Liver (tissue), 9 donors: ENCODE measurements around the gene TIE1. TPM values are rescaled to one million over a fixed set of nuclear protein-coding genes. Genes with fewer than 3 reads are reported as not detected.

Experiments
- DNase-seq: peaks from one replicate; pipeline ENCODE4 v3.0.0-alpha.2; 2017; ENCODE audit warnings: low spot score
- H3K27ac ChIP-seq, 2 donors: one replicate each; pipeline ENCODE4 v1.7.0; 2013; ENCODE audit warnings: inconsistent platforms in 2 of 2, low read length in 2 of 2, control low read depth in 1 of 2, low read depth in 1 of 2, mild to moderate bottlenecking in 1 of 2
- H3K27me3 ChIP-seq, 4 donors: one replicate each; pipeline versions ENCODE4 v1.6.1 to v1.7.0; 2013; ENCODE audit warnings: low read length in 3 of 4, inconsistent platforms in 1 of 4, mild to moderate bottlenecking in 1 of 4, moderate library complexity in 1 of 4; ENCODE audit not compliant: control insufficient read depth in 4 of 4, insufficient read depth in 4 of 4
- H3K36me3 ChIP-seq, 4 donors: one replicate each; pipeline versions ENCODE4 v1.6.1 to v1.7.0; 2013; ENCODE audit warnings: low read length in 3 of 4, mild to moderate bottlenecking in 3 of 4, low read depth in 1 of 4, moderate library complexity in 1 of 4; ENCODE audit not compliant: control insufficient read depth in 4 of 4, insufficient read depth in 3 of 4
- H3K4me1 ChIP-seq, 4 donors: one replicate each; pipeline versions ENCODE4 v1.6.1 to v1.7.0; 2013; ENCODE audit warnings: low read length in 3 of 4, mild to moderate bottlenecking in 3 of 4, moderate library complexity in 1 of 4; ENCODE audit not compliant: control insufficient read depth in 4 of 4, insufficient read depth in 4 of 4
- H3K4me3 ChIP-seq, 3 donors: one replicate each; pipeline versions ENCODE4 v1.6.1 to v1.7.0; 2013; ENCODE audit warnings: low read length in 3 of 3, control low read depth in 1 of 3, low read depth in 1 of 3, mild to moderate bottlenecking in 1 of 3
- H3K9ac ChIP-seq, 2 donors: one replicate each; pipeline ENCODE4 v1.7.0; 2013; ENCODE audit warnings: low read length in 2 of 2, mild to moderate bottlenecking in 2 of 2, moderate library complexity in 2 of 2, control low read depth in 1 of 2, low read depth in 1 of 2
- H3K9me3 ChIP-seq, 4 donors: one replicate each; pipeline versions ENCODE4 v1.6.1 to v1.7.0; 2013; ENCODE audit warnings: low read length in 3 of 4; ENCODE audit not compliant: control insufficient read depth in 4 of 4
- EGR1 ChIP-seq, 2 donors: IDR thresholded peaks; 2 replicates each; pipeline ENCODE4 v1.6.1; 2016 to 2018; ENCODE audit warnings: antibody characterized with exemption in 2 of 2, low read depth in 2 of 2
- FOXA1 ChIP-seq: IDR thresholded peaks from 2 replicates; pipeline ENCODE4 v1.6.1; 2016; ENCODE audit warnings: antibody characterized with exemption
- FOXA2 ChIP-seq: IDR thresholded peaks from 2 replicates; pipeline ENCODE4 v1.6.1; 2016; ENCODE audit warnings: antibody characterized with exemption
- GABPA ChIP-seq, 2 donors: IDR thresholded peaks in 1 of 2; conservative IDR thresholded peaks in 1 of 2; 2 replicates each; pipeline ENCODE4 v1.6.1; 2016; ENCODE audit warnings: antibody characterized with exemption in 2 of 2, mild to moderate bottlenecking in 1 of 2, moderate library complexity in 1 of 2
- HNF4A ChIP-seq, 2 donors: conservative IDR thresholded peaks; 2 replicates each; pipeline ENCODE4 v1.6.1; 2016; ENCODE audit warnings: antibody characterized with exemption in 2 of 2, mild to moderate bottlenecking in 2 of 2
- HNF4G ChIP-seq: IDR thresholded peaks from 2 replicates; pipeline ENCODE4 v1.6.1; 2016; ENCODE audit warnings: antibody characterized with exemption
- JUND ChIP-seq, 2 donors: IDR thresholded peaks; 2 replicates each; pipeline ENCODE4 v1.6.1; 2016; ENCODE audit warnings: antibody characterized with exemption in 2 of 2
- NR2F2 ChIP-seq: IDR thresholded peaks from 2 replicates; pipeline ENCODE4 v1.6.1; 2016; ENCODE audit warnings: antibody characterized with exemption
- RAD21 ChIP-seq, 2 donors: IDR thresholded peaks; 2 replicates each; pipeline ENCODE4 v1.6.1; 2016; ENCODE audit warnings: antibody characterized with exemption in 2 of 2, mild to moderate bottlenecking in 2 of 2
- RXRA ChIP-seq, 2 donors: IDR thresholded peaks; 2 replicates each; pipeline ENCODE4 v1.6.1; 2017 to 2018; ENCODE audit warnings: antibody characterized with exemption in 2 of 2, mild to moderate bottlenecking in 1 of 2
- SP1 ChIP-seq: IDR thresholded peaks from 2 replicates; pipeline ENCODE4 v1.6.1; 2018; ENCODE audit warnings: antibody characterized with exemption, mild to moderate bottlenecking
- TAF1 ChIP-seq: conservative IDR thresholded peaks from 2 replicates; pipeline ENCODE4 v1.6.1; 2016; ENCODE audit warnings: antibody characterized with exemption, mild to moderate bottlenecking
- YY1 ChIP-seq: IDR thresholded peaks from 2 replicates; pipeline ENCODE4 v1.6.1; 2016; ENCODE audit warnings: antibody characterized with exemption, mild to moderate bottlenecking
- WGBS: extraction: QIAGEN DNeasy Blood & Tissue Kit; methylation state at CpG from one replicate; pipeline ENCODE4 v1.1.7; 2013; 5-methylcytosine and 5-hydroxymethylcytosine counted together
- polyA plus RNA-seq, 2 donors: library from polyadenylated mRNA; stranded (reverse) in 1 of 2; unstranded in 1 of 2; fragments of 200-250 nt in 1 of 2; fragments of >200 nt in 1 of 2; fragmentation: Nextera tagmentation in 1 of 2; extraction: Ambion mirVana in 1 of 2; gene quantifications; one replicate each; pipeline versions ENCODE4 v1.2.1 to v1.2.3, GENCODE V29; 2013 to 2015
- total RNA-seq, 2 donors: library from RNA; depleted of rRNA; stranded (reverse); fragments of >200 nt; gene quantifications; one replicate each; pipeline ENCODE4 v1.2.3, GENCODE V29; 2014
- TF ChIP-seq, protein P1 (sequence below): fragments of 150-350 bp; IDR thresholded peaks from 2 replicates; pipeline ENCODE4 v1.5.1; 2017; ENCODE audit warnings: improper control_type of control experiment, low read depth, low read length; ENCODE audit not compliant: missing input control
- TF ChIP-seq, protein P2 (sequence below): IDR thresholded peaks from 2 replicates; pipeline ENCODE4 v1.6.1; 2016; ENCODE audit warnings: antibody characterized with exemption
- TF ChIP-seq, protein P3 (sequence below): IDR thresholded peaks from 2 replicates; pipeline ENCODE4 v1.6.1; 2016; ENCODE audit warnings: antibody characterized with exemption
- TF ChIP-seq, protein P4 (sequence below): IDR thresholded peaks from 2 replicates; pipeline ENCODE4 v1.6.1; 2016; ENCODE audit warnings: antibody characterized with exemption
- TF ChIP-seq, protein P5 (sequence below): IDR thresholded peaks from 2 replicates; pipeline ENCODE4 v1.6.1; 2016; ENCODE audit warnings: antibody characterized with exemption, mild to moderate bottlenecking
- donor health status: healthy.
- donor health status: healthy.
- donor health status: healthy.
- donor health status: healthy.
- donor health status: healthy.

The TIE1 gene
- total and polyA plus RNA-seq, 4 donors = 3.6 to 17.6 (median 8.9) TPM

DNA sequence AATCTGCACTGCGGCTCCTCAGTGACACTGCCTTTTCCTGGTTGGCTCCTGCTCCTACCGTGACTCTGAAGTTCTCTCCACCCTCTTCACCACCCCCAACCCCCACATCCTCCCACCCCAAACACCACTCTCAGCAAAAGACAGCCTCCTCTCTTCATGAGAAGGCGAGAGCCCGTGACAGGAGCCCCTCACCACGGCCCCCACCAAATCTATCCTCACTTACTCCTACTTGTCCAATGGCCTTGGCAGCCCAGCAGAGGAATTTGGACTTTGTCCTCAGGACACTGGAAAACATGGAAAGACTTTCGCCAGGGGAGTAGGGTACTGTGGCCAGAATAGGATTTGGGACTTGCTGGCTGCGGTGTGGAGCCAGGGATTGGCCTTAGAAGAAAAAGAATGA lies 24.1 kb upstream of the TIE1 start:
- no peaks in the 10 kb centered on the region for H3K27me3 ChIP-seq
- 35% methylated on average over 7 of the region's 7 CpGs for WGBS
- H3K4me3 ChIP-seq = peak overlapping the region in 2 of 3 donors; percentile 3 to 10
- H3K9ac ChIP-seq = peak overlapping the region in 1 of 2 donors; percentile 42
- no peak for DNase-seq
- H3K4me1 ChIP-seq = peaks cover 11 to 49% (median 32%) of the 10 kb centered on the region in 4 donors
- TF ChIP-seq NR2F2 (peak; percentile 26), FOXA1 (no peak), GABPA (IDR thresholded peaks at IDR 0.05 in 1 of 2, conservative IDR thresholded peaks at IDR 0.05 in 1 of 2) (no peak), EGR1 (IDR thresholded peaks at IDR 0.05; ENCODE audit: low read depth in 2 of 2) (no peak), SP1 (peak; percentile 78), HNF4A (conservative IDR thresholded peaks at IDR 0.05) (peak; percentile 96 to 97), HNF4G (peak; percentile 96), RXRA (IDR thresholded peaks at IDR 0.05) (peak; percentile 73 to 84), TAF1 (no peak), RAD21 (IDR thresholded peaks at IDR 0.05) (peak; percentile 15 to 54), FOXA2 (no peak), YY1 (peak; percentile 63), JUND (IDR thresholded peaks at IDR 0.05) (peak in 1 of 2 donors; percentile 35)
- TF ChIP-seq, protein P1, sequence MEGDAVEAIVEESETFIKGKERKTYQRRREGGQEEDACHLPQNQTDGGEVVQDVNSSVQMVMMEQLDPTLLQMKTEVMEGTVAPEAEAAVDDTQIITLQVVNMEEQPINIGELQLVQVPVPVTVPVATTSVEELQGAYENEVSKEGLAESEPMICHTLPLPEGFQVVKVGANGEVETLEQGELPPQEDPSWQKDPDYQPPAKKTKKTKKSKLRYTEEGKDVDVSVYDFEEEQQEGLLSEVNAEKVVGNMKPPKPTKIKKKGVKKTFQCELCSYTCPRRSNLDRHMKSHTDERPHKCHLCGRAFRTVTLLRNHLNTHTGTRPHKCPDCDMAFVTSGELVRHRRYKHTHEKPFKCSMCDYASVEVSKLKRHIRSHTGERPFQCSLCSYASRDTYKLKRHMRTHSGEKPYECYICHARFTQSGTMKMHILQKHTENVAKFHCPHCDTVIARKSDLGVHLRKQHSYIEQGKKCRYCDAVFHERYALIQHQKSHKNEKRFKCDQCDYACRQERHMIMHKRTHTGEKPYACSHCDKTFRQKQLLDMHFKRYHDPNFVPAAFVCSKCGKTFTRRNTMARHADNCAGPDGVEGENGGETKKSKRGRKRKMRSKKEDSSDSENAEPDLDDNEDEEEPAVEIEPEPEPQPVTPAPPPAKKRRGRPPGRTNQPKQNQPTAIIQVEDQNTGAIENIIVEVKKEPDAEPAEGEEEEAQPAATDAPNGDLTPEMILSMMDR = no peak
- TF ChIP-seq, protein P2, sequence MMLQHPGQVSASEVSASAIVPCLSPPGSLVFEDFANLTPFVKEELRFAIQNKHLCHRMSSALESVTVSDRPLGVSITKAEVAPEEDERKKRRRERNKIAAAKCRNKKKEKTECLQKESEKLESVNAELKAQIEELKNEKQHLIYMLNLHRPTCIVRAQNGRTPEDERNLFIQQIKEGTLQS = no peak
- TF ChIP-seq, protein P3, sequence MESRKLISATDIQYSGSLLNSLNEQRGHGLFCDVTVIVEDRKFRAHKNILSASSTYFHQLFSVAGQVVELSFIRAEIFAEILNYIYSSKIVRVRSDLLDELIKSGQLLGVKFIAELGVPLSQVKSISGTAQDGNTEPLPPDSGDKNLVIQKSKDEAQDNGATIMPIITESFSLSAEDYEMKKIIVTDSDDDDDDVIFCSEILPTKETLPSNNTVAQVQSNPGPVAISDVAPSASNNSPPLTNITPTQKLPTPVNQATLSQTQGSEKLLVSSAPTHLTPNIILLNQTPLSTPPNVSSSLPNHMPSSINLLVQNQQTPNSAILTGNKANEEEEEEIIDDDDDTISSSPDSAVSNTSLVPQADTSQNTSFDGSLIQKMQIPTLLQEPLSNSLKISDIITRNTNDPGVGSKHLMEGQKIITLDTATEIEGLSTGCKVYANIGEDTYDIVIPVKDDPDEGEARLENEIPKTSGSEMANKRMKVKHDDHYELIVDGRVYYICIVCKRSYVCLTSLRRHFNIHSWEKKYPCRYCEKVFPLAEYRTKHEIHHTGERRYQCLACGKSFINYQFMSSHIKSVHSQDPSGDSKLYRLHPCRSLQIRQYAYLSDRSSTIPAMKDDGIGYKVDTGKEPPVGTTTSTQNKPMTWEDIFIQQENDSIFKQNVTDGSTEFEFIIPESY = no peak
- TF ChIP-seq, protein P4, sequence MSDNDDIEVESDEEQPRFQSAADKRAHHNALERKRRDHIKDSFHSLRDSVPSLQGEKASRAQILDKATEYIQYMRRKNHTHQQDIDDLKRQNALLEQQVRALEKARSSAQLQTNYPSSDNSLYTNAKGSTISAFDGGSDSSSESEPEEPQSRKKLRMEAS = no peak
- TF ChIP-seq, protein P5, sequence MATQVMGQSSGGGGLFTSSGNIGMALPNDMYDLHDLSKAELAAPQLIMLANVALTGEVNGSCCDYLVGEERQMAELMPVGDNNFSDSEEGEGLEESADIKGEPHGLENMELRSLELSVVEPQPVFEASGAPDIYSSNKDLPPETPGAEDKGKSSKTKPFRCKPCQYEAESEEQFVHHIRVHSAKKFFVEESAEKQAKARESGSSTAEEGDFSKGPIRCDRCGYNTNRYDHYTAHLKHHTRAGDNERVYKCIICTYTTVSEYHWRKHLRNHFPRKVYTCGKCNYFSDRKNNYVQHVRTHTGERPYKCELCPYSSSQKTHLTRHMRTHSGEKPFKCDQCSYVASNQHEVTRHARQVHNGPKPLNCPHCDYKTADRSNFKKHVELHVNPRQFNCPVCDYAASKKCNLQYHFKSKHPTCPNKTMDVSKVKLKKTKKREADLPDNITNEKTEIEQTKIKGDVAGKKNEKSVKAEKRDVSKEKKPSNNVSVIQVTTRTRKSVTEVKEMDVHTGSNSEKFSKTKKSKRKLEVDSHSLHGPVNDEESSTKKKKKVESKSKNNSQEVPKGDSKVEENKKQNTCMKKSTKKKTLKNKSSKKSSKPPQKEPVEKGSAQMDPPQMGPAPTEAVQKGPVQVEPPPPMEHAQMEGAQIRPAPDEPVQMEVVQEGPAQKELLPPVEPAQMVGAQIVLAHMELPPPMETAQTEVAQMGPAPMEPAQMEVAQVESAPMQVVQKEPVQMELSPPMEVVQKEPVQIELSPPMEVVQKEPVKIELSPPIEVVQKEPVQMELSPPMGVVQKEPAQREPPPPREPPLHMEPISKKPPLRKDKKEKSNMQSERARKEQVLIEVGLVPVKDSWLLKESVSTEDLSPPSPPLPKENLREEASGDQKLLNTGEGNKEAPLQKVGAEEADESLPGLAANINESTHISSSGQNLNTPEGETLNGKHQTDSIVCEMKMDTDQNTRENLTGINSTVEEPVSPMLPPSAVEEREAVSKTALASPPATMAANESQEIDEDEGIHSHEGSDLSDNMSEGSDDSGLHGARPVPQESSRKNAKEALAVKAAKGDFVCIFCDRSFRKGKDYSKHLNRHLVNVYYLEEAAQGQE = no peak
- H3K9me3 ChIP-seq = no peaks in the 10 kb centered on the region
- H3K27ac ChIP-seq = peak overlapping the region; percentile 52 to 65
- no peaks in the 10 kb centered on the region for H3K36me3 ChIP-seq
